Nucleus accumbens (tissue), 56 donors: Measurements from ENCODE around the gene CCL16.
"Not testable (repeated sequence)": the region's sequence is repeated elsewhere in the genome, so short reads cannot be mapped to it uniquely, and the experiment has no call there.

Source experiments
- DNase-seq, 56 donors: peaks; one replicate each; lab custom pipeline; 2025; lab: John Stamatoyannopoulos, UW

CCL16 gene, protein sequence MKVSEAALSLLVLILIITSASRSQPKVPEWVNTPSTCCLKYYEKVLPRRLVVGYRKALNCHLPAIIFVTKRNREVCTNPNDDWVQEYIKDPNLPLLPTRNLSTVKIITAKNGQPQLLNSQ

DNA sequence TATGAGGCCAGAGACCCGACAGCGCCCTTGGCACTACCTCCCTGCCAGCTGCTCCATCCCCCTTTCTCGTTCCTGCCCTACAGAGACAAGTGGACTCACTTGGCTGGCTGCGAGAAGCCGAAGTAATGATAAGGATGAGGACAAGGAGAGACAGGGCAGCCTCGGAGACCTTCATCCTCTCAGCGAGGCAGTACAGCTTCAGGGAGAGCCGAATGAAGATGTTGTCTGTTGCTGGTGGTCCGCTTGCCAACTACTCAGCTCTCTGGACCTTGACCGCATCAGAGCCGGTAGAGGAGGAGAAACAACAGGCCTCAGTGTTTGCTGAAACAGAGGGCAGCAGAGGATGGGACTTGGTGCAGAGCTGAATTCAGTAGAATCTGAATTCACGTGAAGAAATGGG is at the start of gene CCL16:
CCL16 (minus strand) TSS at position 252 of the 400 bp plus-strand sequence; CDS start at position 175, 77 bp downstream.
- no peak for DNase-seq

DNA sequence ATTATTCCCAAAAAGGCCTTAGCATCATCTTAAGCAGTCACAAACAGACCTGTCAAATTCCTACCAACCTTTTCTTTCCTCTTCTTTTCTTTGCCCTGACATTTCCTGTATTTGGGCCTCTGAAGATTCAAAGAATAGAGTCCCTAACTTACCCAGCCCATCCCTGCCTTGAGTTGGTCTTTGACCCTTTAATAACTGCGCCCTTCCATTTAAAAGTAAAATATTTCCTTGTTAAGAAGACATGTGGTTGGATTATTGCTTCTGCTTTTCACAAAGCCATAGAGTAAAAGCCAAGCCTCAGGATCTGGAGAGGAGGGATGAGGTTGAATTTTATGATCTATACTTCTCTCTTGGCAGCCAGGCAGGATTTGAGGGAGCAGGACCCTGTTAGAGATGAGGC is 49.7 kb upstream of the CCL16 start:
- DNase-seq = no peak

DNA sequence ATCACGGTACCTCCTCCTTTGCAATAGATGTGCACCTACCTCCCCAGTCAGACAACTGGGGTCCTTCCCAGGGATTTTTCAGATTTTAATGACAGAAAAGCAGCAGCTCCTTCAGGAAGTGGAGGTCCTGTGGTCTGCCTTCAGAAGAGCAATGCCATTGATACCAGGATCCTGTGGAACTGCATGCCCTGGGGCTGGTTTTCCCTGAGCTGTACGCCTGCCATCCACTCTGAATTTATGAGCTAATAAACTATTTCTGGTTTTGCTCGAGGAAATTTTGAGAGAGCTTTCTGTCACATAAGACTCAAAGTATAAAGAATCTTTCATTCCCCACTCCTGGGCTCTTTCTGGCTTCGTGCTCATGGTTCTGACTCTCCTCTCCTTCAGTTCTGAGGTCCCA is 46.5 kb upstream of the CCL16 start:
- DNase-seq = no peak

DNA sequence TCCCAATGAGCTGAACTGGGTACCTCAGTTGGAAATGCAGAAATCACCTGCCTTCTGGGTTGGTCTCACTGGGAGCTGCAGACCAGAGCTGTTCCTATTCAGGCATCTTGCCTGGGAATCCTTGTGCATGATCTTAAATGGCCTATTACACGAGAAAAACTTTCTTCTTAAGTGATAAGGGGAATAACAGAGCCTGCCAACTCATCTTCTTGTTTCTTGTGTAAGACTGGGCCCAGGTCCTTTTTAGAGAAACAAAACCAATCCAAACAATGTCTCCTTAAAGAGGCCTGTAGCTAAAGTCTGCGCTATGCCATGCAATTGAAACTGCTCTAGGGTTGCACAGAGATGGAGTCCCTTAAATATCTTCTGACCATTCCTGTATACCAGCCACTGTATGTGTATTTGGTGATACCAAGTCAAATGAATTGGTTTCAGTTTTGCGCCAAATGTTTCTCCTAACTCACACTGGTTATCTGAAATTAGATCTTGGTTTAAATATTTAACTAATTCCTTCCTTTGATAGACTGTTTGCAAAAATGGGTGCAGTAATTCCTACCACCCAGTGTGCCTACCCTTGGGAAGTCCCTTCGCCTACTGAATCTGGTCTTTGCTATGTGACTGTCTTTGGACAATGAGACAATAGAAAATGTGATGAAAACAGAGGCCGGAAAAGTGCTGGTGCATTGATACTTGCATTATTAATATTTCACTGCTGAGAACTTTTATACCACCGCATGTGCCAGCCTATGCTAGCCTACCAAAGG is 43.0 kb upstream of the CCL16 start:
- no peak for DNase-seq

DNA sequence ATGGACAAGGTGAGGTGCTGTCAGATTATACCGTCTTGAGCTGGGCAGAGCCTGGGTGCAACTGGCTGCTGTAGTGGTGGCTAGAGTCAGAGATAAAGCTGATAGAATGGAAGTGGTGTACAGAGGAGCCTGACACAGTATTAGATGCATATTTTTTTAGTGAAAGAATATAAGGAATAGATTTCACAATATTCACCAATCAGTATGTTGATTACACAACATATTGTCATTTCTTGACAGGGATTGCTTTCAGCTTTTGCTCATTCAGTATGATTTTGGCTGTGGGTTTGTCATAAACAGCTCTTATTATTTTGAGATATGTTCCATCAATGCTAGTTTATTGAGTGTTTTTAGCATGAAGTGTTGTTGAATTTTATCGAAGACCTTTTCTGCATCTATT is 38.1 kb upstream of the CCL16 start:
- no peak for DNase-seq

DNA sequence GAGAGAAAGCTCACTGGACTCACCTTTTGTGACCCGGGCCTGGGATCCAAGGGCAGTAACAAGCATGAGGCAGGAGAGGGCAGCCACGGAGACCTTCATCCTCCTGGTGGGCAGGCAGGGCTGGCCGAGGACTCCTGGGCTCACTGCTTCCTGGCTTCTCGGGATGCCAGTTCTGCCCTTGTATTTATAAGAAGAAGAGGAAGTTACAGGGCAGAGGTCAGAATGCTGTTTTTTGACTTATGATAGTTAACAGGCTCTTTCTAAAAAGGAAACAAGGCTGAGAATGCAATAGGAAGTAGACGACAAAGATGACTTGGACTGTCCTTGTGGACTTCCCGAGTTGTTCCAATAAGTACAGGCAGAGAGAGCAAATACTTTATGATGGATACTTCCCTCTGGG is 36.5 kb upstream of the CCL16 start, which contains the start of gene CCL23:
CCL23 (minus strand) TSS at position 174 of the 400 bp plus-strand sequence; CDS start at position 99, 75 bp downstream.
- DNase-seq = no peak

- DNase-seq = no peak
Measured at GRCh38 chr17:36016555-36016954, 35.3 kb upstream of the CCL16 start.

- not testable (repeated sequence) for DNase-seq
Measured at GRCh38 chr17:36015895-36016294, 34.6 kb upstream of the CCL16 start.

GRCh38 chr17:36014946-36015345 is 33.6 kb upstream of the CCL16 start:
- DNase-seq = no peak

DNA sequence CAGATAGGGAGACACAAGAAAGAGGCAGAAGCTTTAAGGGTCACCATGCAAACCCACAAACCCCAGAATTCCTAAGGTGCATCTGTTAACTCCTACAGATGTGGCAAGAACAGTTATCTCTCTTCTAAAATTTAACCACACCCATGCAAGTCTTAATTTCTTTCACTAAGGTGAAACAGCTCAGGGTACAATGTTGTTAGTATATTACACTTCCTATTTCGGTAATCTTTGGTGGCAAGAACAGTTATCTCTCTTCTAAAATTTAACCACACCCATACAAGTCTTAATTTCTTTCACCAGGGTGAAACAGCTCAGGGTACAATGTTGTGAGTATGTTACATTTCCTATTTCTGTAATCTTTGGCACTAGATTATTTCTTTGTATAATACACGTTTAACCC is 29.9 kb upstream of the CCL16 start:
- no peak for DNase-seq

- no peak for DNase-seq
Measured at GRCh38 chr17:36008998-36009665, 27.8 kb upstream of the CCL16 start.

GRCh38 chr17:36004594-36005108 is 23.4 kb upstream of the CCL16 start:
- DNase-seq = no peak

DNA sequence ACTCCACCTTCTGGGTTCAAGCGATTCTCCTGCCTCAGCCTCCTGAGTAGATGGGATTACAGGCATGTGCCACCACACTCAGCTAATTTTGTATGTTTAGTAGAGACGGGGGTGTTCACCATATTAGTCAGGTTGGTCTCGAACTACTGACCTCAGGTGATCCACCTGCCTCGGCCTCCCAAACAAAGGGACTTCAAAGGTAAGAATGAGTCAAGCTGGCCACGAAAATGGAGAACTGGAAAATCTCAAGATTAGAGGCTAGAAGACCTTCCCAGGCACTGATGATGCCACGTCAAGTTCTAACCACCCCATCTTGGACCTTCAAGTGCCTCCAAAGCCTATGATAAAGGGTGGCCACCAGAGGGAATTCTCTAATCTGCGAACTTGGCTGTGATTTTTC is 21.3 kb upstream of the CCL16 start:
- DNase-seq = no peak

DNA sequence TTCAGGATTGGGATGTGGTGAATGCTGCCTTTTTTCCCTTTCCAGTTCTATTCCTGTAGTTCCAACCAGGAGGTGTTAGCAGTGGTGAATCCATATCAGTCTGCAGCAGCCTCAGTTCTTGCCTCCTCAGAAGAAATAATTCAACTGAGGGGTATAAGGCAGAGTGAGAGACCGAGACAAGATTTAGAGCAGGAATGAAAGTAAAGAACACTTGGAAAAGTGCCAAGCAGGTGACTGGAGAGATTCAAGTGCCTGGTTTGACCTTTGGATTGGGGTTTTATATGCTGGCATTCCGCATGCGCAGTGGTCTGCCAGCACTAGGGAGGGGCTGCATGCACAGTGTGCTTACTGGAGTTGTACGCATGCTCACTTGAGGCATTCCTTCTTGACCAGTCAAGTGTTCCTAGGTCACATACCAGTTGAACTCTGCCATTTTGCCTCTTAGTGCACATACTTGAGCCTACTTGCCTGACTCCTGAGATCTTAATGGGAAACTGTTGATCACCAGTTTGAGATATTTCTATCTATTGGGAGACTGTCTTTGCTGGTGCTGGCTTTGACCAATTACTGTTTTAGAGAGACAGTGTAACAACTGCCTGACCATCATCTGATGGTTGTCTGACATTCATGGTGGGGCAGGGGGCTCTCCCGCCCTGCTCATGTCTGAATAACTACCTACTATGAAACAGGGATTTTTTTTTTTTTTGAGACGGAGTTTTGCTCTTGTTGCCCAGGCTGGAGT is 20.7 kb upstream of the CCL16 start:
- DNase-seq = no peak

DNA sequence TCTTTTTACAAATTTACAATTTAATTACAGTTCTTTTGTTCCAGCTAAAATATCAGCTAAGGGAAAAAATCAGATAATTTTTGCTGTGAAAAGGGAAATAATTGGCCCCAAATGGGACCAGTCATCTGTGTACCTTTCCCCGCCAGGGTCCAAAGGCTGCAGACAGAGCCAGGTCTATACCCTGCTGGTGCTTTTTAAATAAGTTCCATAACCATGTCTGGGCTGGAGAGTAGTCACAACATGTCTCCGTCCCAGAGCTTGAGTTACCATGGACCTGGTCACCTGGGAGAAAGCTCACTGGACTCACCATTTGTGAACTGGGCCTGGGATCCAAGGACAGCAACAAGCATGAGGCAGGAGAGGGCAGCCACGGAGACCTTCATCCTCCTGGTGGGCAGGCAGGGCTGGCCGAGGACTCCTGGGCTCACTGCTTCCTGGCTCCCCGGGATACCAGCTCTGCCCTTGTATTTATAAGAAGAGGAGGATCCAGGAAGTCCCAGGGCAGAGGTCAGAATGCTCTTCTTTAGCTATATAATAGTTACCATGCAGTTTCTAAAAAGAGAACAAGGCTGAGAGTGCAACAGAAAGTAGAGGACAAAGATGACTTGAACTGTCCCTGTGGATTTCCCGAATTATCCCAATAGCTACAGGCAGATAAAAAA is 19.9 kb upstream of the CCL16 start, which contains the start of gene CCL15:
CCL15 (minus strand) TSS at position 444 of the 662 bp plus-strand sequence; CDS start at position 383, 61 bp downstream.
- no peak for DNase-seq

- DNase-seq = no peak
Measured at GRCh38 chr17:36000732-36001109, 19.4 kb upstream of the CCL16 start.

GRCh38 chr17:35998756-35999155 is 17.5 kb upstream of the CCL16 start:
- no peak for DNase-seq

DNA sequence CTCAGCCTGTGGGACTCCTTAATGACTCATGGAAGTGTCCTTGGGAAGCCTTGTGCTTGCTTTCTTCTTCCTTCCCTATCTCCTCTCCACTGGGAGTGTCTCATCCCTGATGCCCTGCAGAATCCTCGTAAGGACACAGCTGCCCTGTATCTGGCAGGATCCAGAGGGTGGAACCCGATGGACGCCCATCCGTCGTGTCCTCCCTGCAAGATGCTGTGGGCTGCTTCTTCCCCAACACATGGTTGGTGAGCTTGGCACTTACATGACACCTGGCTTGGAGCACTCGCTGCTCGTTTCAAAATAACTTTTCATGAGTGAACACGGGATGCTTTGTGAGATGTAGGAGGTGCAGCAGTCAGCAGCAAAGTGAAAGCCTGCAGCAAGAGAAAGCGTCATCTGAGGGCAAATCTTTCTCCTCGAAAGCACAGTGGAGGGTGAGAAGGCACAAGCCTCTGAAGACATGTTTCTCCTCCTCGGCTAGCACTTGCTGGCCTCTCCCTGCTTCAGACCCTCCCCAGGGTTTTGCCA is 16.8 kb upstream of the CCL16 start:
- DNase-seq = peak in 1 of 56 donors; percentile 11

GRCh38 chr17:35995346-35995745 is 14.0 kb upstream of the CCL16 start:
- DNase-seq = not testable (repeated sequence)

GRCh38 chr17:35991075-35991474 is 9.8 kb upstream of the CCL16 start:
- no peak for DNase-seq
